ENCODE measurements around the gene PGBD5. TPM values are rescaled to one million over a fixed set of nuclear protein-coding genes. Genes with fewer than 3 reads are reported as not detected.

PGBD5 gene
- total RNA-seq, 1 donor from 2014 or later: 8.7 TPM

DNA sequence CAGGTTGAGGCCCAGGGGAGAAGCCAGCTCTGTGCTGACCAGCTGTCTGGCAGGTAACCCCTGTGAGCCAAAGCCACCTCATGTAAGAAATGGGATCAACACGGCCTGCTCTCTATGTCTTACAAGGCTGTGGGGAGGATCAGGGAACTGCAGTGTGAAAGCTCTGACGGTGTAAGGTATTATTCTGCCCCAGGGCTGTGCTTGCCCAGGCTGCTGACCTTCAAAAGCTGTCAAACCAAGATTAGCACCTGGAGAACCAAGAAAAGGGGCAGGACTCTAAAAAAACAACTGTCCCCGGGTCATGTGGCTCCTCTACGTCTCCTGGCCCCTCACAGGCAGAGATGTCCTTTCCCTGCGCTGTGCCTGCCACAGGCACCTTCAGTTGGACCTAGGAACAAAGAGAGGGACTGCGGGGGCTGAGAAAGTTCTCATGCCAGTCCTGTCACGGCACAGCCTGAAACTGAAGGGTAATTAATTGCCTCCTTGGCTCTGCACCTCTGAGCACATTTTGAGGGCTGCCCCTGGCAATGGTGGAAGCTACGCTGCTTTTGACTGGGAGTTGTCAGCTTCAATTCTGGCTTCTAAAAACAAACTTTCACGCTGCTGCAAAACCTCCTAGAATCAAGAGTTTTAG is 77.6 kb downstream of the PGBD5 start:
- no peak for DNase-seq (ENCODE audit: extremely low spot score, unreplicated experiment)
- peaks cover 3% of the 10 kb centered on the region for H3K36me3 Mint-ChIP-seq
- H3K4me3 Mint-ChIP-seq: no peak overlapping the region
- TF ChIP-seq, protein P1, sequence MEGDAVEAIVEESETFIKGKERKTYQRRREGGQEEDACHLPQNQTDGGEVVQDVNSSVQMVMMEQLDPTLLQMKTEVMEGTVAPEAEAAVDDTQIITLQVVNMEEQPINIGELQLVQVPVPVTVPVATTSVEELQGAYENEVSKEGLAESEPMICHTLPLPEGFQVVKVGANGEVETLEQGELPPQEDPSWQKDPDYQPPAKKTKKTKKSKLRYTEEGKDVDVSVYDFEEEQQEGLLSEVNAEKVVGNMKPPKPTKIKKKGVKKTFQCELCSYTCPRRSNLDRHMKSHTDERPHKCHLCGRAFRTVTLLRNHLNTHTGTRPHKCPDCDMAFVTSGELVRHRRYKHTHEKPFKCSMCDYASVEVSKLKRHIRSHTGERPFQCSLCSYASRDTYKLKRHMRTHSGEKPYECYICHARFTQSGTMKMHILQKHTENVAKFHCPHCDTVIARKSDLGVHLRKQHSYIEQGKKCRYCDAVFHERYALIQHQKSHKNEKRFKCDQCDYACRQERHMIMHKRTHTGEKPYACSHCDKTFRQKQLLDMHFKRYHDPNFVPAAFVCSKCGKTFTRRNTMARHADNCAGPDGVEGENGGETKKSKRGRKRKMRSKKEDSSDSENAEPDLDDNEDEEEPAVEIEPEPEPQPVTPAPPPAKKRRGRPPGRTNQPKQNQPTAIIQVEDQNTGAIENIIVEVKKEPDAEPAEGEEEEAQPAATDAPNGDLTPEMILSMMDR (conservative IDR thresholded peaks at IDR 0.05): no peak
- no peak overlapping the region for H3K27ac Mint-ChIP-seq
- no peaks in the 10 kb centered on the region for H3K27me3 Mint-ChIP-seq
- H3K9me3 Mint-ChIP-seq: no peaks in the 10 kb centered on the region
- peaks cover 9% of the 10 kb centered on the region for H3K4me1 Mint-ChIP-seq (ENCODE audit: unreplicated experiment)

DNA sequence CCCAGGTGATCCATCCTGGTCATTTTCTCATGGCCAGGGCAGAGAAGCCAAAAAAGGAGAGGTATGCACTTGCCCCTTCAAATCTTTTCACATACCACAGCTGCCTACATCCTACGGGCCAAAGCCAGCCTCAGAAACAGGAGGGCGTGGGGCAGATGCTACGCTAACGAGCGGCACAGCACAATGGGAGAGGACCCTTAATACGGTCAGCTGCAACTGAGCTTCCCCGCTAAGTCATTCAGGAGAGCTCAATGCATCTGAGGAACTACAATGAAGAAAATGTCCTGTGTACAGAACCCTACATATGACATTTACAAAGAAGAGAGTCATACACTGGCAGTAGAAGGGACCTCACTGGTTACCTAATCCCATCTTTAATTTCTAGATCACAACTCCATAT is 78.2 kb downstream of the PGBD5 start:
- H3K27me3 Mint-ChIP-seq: no peaks in the 10 kb centered on the region
- peaks cover 9% of the 10 kb centered on the region for H3K4me1 Mint-ChIP-seq (ENCODE audit: unreplicated experiment)
- no peak overlapping the region for H3K27ac Mint-ChIP-seq
- H3K4me3 Mint-ChIP-seq: no peak overlapping the region
- H3K9me3 Mint-ChIP-seq: no peaks in the 10 kb centered on the region
- TF ChIP-seq, protein P1 (conservative IDR thresholded peaks at IDR 0.05): no peak
- peaks cover 3% of the 10 kb centered on the region for H3K36me3 Mint-ChIP-seq
- DNase-seq (ENCODE audit: extremely low spot score, unreplicated experiment): no peak

DNA sequence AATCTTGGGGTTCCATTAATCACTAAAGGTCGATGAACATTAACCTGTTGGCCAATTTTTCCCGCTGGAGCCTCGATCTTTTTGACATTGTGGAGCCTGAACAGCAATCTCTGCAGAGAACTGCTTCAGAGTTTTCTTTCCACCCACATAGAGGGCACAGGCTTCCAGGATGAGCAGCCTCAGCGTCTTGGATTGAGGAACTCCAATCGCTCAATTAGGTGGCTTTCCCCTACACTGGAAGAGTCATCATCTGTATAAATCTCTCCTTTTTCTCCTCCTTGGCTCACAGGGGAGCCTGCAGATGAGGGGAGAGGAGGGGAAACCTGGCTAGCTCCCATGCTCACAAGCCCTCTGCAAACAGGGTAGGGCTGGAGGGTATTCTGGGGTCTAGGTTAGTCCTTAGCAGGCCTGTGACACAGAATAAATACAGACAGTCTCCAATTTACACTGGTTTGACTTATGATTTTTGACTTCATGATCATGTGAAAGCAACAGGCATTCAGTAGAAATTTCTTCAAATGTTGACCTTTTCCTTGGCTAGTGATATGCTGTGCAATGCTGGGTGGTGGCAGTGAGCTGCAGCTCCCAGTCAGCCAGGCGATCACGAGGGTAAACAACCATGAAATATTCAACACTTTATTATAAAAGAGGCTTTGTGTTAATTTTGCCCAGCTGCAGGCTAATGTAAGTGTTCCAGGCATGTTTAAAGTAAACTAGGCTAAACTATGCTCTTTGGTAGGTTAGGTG is 80.8 kb downstream of the PGBD5 start:
- Mint-ChIP-seq H3K27me3 (no peaks in the 10 kb centered on the region), H3K27ac (no peak overlapping the region), H3K36me3 (peaks cover 3% of the 10 kb centered on the region), H3K4me1 (ENCODE audit: unreplicated experiment) (peaks cover 15% of the 10 kb centered on the region), H3K4me3 (no peak overlapping the region), H3K9me3 (no peaks in the 10 kb centered on the region)
- no peak for DNase-seq (ENCODE audit: extremely low spot score, unreplicated experiment)
- TF ChIP-seq, protein P1 (conservative IDR thresholded peaks at IDR 0.05): no peak

DNA sequence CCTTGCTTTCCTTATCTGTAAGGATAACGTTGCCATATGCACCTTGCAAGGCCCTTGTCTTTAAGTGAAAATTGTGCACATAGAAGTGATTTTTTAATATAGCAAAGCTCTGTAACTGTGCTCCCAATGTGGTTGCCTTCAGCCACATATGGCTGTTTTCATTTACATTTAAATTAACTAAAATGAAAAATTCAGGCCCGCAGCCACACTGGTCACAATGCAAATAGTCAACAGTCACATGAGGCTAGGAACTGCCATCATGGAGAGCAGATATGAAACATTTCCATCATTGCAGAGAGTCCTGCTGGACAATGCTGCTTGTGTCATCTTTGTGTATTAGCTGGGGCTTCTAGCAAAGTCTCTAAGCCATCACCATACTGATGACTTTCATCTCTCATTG is 83.4 kb downstream of the PGBD5 start:
- no peak for DNase-seq (ENCODE audit: extremely low spot score, unreplicated experiment)
- H3K27ac Mint-ChIP-seq: no peak overlapping the region
- TF ChIP-seq, protein P1 (conservative IDR thresholded peaks at IDR 0.05): no peak
- no peak overlapping the region for H3K4me3 Mint-ChIP-seq
- H3K27me3 Mint-ChIP-seq: no peaks in the 10 kb centered on the region
- no peaks in the 10 kb centered on the region for H3K9me3 Mint-ChIP-seq
- no peaks in the 10 kb centered on the region for H3K36me3 Mint-ChIP-seq
- H3K4me1 Mint-ChIP-seq (ENCODE audit: unreplicated experiment): peaks cover 6% of the 10 kb centered on the region

DNA sequence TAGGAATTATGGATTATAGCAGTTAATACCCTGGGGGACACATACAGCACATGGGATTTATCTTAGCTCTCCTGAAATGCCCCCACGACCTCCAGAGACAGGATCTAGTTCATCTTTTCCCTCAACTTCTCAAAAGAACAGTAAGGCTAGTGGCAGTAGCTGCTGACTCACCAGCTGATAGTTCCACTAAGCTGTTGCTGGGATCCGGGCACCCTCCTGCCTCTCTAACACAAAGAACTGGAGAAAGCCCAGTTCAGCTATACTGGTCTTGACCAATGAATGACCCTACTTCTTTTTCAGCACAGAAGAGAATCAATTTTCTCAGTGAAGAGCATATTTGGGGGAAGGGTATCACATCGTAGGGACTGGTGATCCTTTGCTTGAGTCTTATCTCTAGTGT is 84.1 kb downstream of the PGBD5 start:
- no peak overlapping the region for H3K4me3 Mint-ChIP-seq
- H3K9me3 Mint-ChIP-seq: no peaks in the 10 kb centered on the region
- DNase-seq (ENCODE audit: extremely low spot score, unreplicated experiment): no peak
- H3K4me1 Mint-ChIP-seq (ENCODE audit: unreplicated experiment): peaks cover 6% of the 10 kb centered on the region
- no peaks in the 10 kb centered on the region for H3K27me3 Mint-ChIP-seq
- no peaks in the 10 kb centered on the region for H3K36me3 Mint-ChIP-seq
- H3K27ac Mint-ChIP-seq: no peak overlapping the region
- TF ChIP-seq, protein P1 (conservative IDR thresholded peaks at IDR 0.05): no peak

All from type B pancreatic cell (in vitro differentiated cells).